H9 (cell line): ENCODE measurements around the gene FAM210B. TPM values are rescaled to one million over a fixed set of nuclear protein-coding genes. Genes with fewer than 3 reads are reported as not detected.

ENCODE experiments used
- DNase-seq: peaks from one replicate; pipeline ENCODE4 v3.0.0-alpha.2; 2017
- H2AFZ ChIP-seq: one replicate; pipeline ENCODE4 v1.6.1; 2013; ENCODE audit warnings: mild to moderate bottlenecking, low read length, control low read depth, moderate library complexity
- H2AK5ac ChIP-seq: 2 replicates; pipeline ENCODE4 v1.6.1; 2013; ENCODE audit warnings: low read length, control low read depth, mixed read lengths; ENCODE audit not compliant: insufficient read length
- H2BK120ac ChIP-seq: one replicate; pipeline ENCODE4 v1.6.1; 2013; ENCODE audit warnings: low read depth, mild to moderate bottlenecking, low read length, control low read depth, inconsistent platforms; ENCODE audit not compliant: poor library complexity, severe bottlenecking
- H2BK12ac ChIP-seq: 2 replicates; pipeline ENCODE4 v1.6.1; 2013; ENCODE audit warnings: low read length, control low read depth, mixed read lengths, low read depth; ENCODE audit not compliant: insufficient read length
- H2BK15ac ChIP-seq: 2 replicates; pipeline ENCODE4 v1.6.1; 2013; ENCODE audit warnings: low read depth, low read length, control low read depth
- H2BK20ac ChIP-seq: one replicate; pipeline ENCODE4 v1.6.1; 2013; ENCODE audit warnings: low read depth, mild to moderate bottlenecking, low read length, control low read depth, inconsistent platforms; ENCODE audit not compliant: poor library complexity, severe bottlenecking
- H2BK5ac ChIP-seq: 2 replicates; pipeline ENCODE4 v1.6.1; 2013; ENCODE audit warnings: low read length, control low read depth, mixed read lengths; ENCODE audit not compliant: insufficient read length
- H3K14ac ChIP-seq: 2 replicates; pipeline ENCODE4 v1.6.1; 2013; ENCODE audit warnings: low read length, control low read depth; ENCODE audit not compliant: insufficient read depth
- H3K18ac ChIP-seq: 2 replicates; pipeline ENCODE4 v1.6.1; 2013; ENCODE audit warnings: low read depth, mild to moderate bottlenecking, mixed read lengths, low read length, control low read depth; ENCODE audit not compliant: insufficient read length
- H3K23ac ChIP-seq: 2 replicates; pipeline ENCODE4 v1.6.1; 2013; ENCODE audit warnings: low read length, control low read depth, mixed read lengths, low read depth; ENCODE audit not compliant: insufficient read length
- H3K23me2 ChIP-seq: 2 replicates; pipeline ENCODE4 v1.6.1; 2013; ENCODE audit warnings: low read depth, mild to moderate bottlenecking, mixed read lengths, low read length, control low read depth; ENCODE audit not compliant: insufficient read length, poor library complexity, severe bottlenecking
- H3K27ac ChIP-seq: 2 replicates; pipeline ENCODE4 v1.5.1; 2013; ENCODE audit warnings: low read length, control low read depth, mixed read lengths, low read depth; ENCODE audit not compliant: insufficient read length
- H3K27me3 ChIP-seq: 2 replicates; pipeline ENCODE4 v1.6.1; 2013; ENCODE audit warnings: low read length, control low read depth, inconsistent platforms; ENCODE audit not compliant: insufficient read depth
- H3K4ac ChIP-seq: 2 replicates; pipeline ENCODE4 v1.6.1; 2013; ENCODE audit warnings: low read depth, mild to moderate bottlenecking, control low read depth, inconsistent platforms, low read length, moderate library complexity
- H3K4me1 ChIP-seq: 2 replicates; pipeline ENCODE4 v1.6.1; 2013; ENCODE audit warnings: low read length, control low read depth, inconsistent platforms; ENCODE audit not compliant: insufficient read depth
- H3K4me2 ChIP-seq: 2 replicates; pipeline ENCODE4 v1.6.1; 2013; ENCODE audit warnings: low read length, control low read depth, mixed read lengths; ENCODE audit not compliant: insufficient read length, insufficient read depth
- H3K56ac ChIP-seq: 2 replicates; pipeline ENCODE4 v1.6.1; 2013; ENCODE audit warnings: low read depth, mild to moderate bottlenecking, mixed read lengths, low read length, control low read depth; ENCODE audit not compliant: insufficient read length
- H3K79me1 ChIP-seq: 2 replicates; pipeline ENCODE4 v1.6.1; 2013; ENCODE audit warnings: low read depth, mild to moderate bottlenecking, moderate library complexity, low read length, control low read depth, inconsistent platforms; ENCODE audit not compliant: insufficient read depth, poor library complexity, severe bottlenecking
- H3K79me2 ChIP-seq: 2 replicates; pipeline ENCODE4 v1.6.1; 2013; ENCODE audit warnings: low read length, control low read depth, inconsistent platforms; ENCODE audit not compliant: insufficient read depth
- H3K9ac ChIP-seq: 2 replicates; pipeline ENCODE4 v1.6.1; 2013; ENCODE audit warnings: low read length, control low read depth, mixed read lengths; ENCODE audit not compliant: insufficient read length; ENCODE audit errors: extremely low read depth
- H3K9me3 ChIP-seq: one replicate; pipeline ENCODE4 v1.6.1; 2013; ENCODE audit warnings: low read depth, low read length, inconsistent platforms; ENCODE audit not compliant: control insufficient read depth
- H3T11ph ChIP-seq: one replicate; pipeline ENCODE4 v1.6.1; 2013; ENCODE audit warnings: mild to moderate bottlenecking, low read length, control low read depth, inconsistent platforms
- H4K20me1 ChIP-seq: one replicate; pipeline ENCODE4 v1.6.1; 2013; ENCODE audit not compliant: control insufficient read depth, insufficient read length, insufficient read depth
- H4K5ac ChIP-seq: 2 replicates; pipeline ENCODE4 v1.6.1; 2013; ENCODE audit warnings: low read depth, mild to moderate bottlenecking, mixed read lengths, low read length, control low read depth; ENCODE audit not compliant: insufficient read length
- H4K8ac ChIP-seq: replicated peaks from 2 replicates; pipeline ENCODE4 v1.6.1; 2013; ENCODE audit warnings: low read length, control low read depth, mixed read lengths, low read depth; ENCODE audit not compliant: insufficient read length
- H4K91ac ChIP-seq: 2 replicates; pipeline ENCODE4 v1.6.1; 2013; ENCODE audit warnings: low read depth, mild to moderate bottlenecking, moderate library complexity, mixed read lengths, low read length, control low read depth; ENCODE audit not compliant: insufficient read length
- H3K27ac Mint-ChIP-seq, 3 experiments: 2 replicates in 2 of 3; 3 replicates in 1 of 3; pipeline ENCODE4 v1.8.0; 2020 to 2021; ENCODE audit warnings: mixed read lengths in 3 of 3, mild to moderate bottlenecking in 1 of 3, moderate library complexity in 1 of 3
- H3K27me3 Mint-ChIP-seq: 2 replicates; pipeline ENCODE4 v1.8.0; 2021; ENCODE audit warnings: low read depth, mild to moderate bottlenecking, moderate library complexity, mixed read lengths
- H3K36me3 Mint-ChIP-seq, 3 experiments: 2 replicates in 2 of 3; 3 replicates in 1 of 3; pipeline ENCODE4 v1.8.0; 2020 to 2021; ENCODE audit warnings: low read depth in 3 of 3, mixed read lengths in 3 of 3; ENCODE audit not compliant: insufficient read depth in 1 of 3
- H3K4me1 Mint-ChIP-seq, 2 experiments: 2 replicates each; pipeline ENCODE4 v1.8.0; 2020; ENCODE audit warnings: mixed read lengths in 2 of 2
- H3K4me3 Mint-ChIP-seq, 2 experiments: 2 replicates in 1 of 2; 3 replicates in 1 of 2; pipeline ENCODE4 v1.8.0; 2020 to 2021; ENCODE audit warnings: mild to moderate bottlenecking in 2 of 2, mixed read lengths in 2 of 2, moderate library complexity in 1 of 2
- H3K9me3 Mint-ChIP-seq, 2 experiments: 2 replicates in 1 of 2; 3 replicates in 1 of 2; pipeline ENCODE4 v1.8.0; 2020; ENCODE audit warnings: mild to moderate bottlenecking in 2 of 2, mixed read lengths in 2 of 2, moderate library complexity in 1 of 2
- CTCF ChIP-seq: fragments of 200-600 bp; sonication (generic); conservative IDR thresholded peaks from 3 replicates; pipeline ENCODE4 v1.8.0; 2021; ENCODE audit warnings: antibody characterized with exemption, mild to moderate bottlenecking
- WGBS: extraction: QIAGEN DNeasy Blood & Tissue Kit; methylation state at CpG from one replicate; pipeline ENCODE4 v1.1.7; 2013; ENCODE audit warnings: missing lambda C conversion rate, low lambda C conversion rate, mixed read lengths; ENCODE audit not compliant: insufficient read length; ENCODE audit errors: extremely low coverage; 5-methylcytosine and 5-hydroxymethylcytosine counted together
- total RNA-seq: library from RNA; stranded (reverse); gene quantifications from 2 replicates; pipeline ENCODE4 v1.2.1, GENCODE V29; 2021

FAM210B gene
- total RNA-seq, 1 experiment from 2014 or later = 24.2 TPM

GRCh38 chr20:56350842-56351241, 7.9 kb upstream of the FAM210B start:
- no peaks in the 10 kb centered on the region for H3K9me3 Mint-ChIP-seq
- no peak overlapping the region for H4K8ac ChIP-seq
- no peaks in the 10 kb centered on the region for H3K9me3 ChIP-seq
- no peak overlapping the region for H2BK5ac ChIP-seq
- no peak overlapping the region for H3K18ac ChIP-seq
- no peaks in the 10 kb centered on the region for H3K79me1 ChIP-seq
- no peak overlapping the region for H4K5ac ChIP-seq
- H3K27ac ChIP-seq = no peak overlapping the region
- no peak overlapping the region for H3K4me3 Mint-ChIP-seq
- TF ChIP-seq CTCF = no peak
- no peaks in the 10 kb centered on the region; a peak in 1 of 7 replicates for H3K36me3 Mint-ChIP-seq
- no peak overlapping the region for H3K4ac ChIP-seq
- H3K23me2 ChIP-seq = no peaks in the 10 kb centered on the region
- no peak overlapping the region for H2BK20ac ChIP-seq
- H3K23ac ChIP-seq = no peak overlapping the region
- no peak overlapping the region for H2AFZ ChIP-seq
- H3K27me3 Mint-ChIP-seq = peaks cover 70% of the 10 kb centered on the region
- H3K4me2 ChIP-seq = no peak overlapping the region
- no peak overlapping the region for H3K14ac ChIP-seq
- H3K27ac Mint-ChIP-seq = no peak overlapping the region
- no CpG with 5 or more reads among the region's 2 CpGs for WGBS
- H3K4me1 Mint-ChIP-seq = peaks cover 17% of the 10 kb centered on the region in 2 experiments
- H3K9ac ChIP-seq = no peak overlapping the region
- H3K56ac ChIP-seq = no peak overlapping the region
- H3K4me1 ChIP-seq = peaks cover 4% of the 10 kb centered on the region
- H2BK12ac ChIP-seq = no peak overlapping the region
- H2BK15ac ChIP-seq = no peak overlapping the region
- no peaks in the 10 kb centered on the region for H4K20me1 ChIP-seq
- no peaks in the 10 kb centered on the region for H3K79me2 ChIP-seq
- H2BK120ac ChIP-seq = no peak overlapping the region
- no peak for DNase-seq
- H3K27me3 ChIP-seq = peaks cover 15% of the 10 kb centered on the region; the same call in 1 of the 2 replicates
- no peak overlapping the region for H3T11ph ChIP-seq
- no peak overlapping the region for H2AK5ac ChIP-seq
- H4K91ac ChIP-seq = no peak overlapping the region
